SK-N-MC (cell line): ENCODE measurements around the gene VPS13A.

Source experiments
- EZH2 ChIP-seq: fragments of 200-600 bp; sonication (generic); IDR thresholded peaks from one replicate; pipeline ENCODE4 v1.6.1; 2017; ENCODE audit warnings: antibody characterized with exemption
- FOXP2 ChIP-seq: optimal IDR thresholded peaks from 2 replicates; pipeline ENCODE3; 2011; ENCODE audit warnings: mild to moderate bottlenecking, moderate library complexity; ENCODE audit not compliant: insufficient read depth; ENCODE audit errors: extremely low read length, control extremely low read depth
- POLR2AphosphoS5 ChIP-seq: IDR thresholded peaks from 2 replicates; pipeline ENCODE4 v1.6.1; 2012; ENCODE audit warnings: mild to moderate bottlenecking, low read depth, low read length, borderline replicate concordance

GRCh38 chr9:77454663-77455062 is 277.3 kb downstream of the VPS13A start:
- TF ChIP-seq POLR2AphosphoS5 (no peak; the same call in 1 of the 2 replicates), EZH2 (no peak), FOXP2 (no peak)
